ELR (cell line): ENCODE measurements around the gene BANF1.

Experiments
- DNase-seq: peaks from one replicate; pipeline ENCODE4 v3.0.0-alpha.2; 2015; ENCODE audit warnings: low read depth

BANF1 gene, protein sequence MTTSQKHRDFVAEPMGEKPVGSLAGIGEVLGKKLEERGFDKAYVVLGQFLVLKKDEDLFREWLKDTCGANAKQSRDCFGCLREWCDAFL

DNA sequence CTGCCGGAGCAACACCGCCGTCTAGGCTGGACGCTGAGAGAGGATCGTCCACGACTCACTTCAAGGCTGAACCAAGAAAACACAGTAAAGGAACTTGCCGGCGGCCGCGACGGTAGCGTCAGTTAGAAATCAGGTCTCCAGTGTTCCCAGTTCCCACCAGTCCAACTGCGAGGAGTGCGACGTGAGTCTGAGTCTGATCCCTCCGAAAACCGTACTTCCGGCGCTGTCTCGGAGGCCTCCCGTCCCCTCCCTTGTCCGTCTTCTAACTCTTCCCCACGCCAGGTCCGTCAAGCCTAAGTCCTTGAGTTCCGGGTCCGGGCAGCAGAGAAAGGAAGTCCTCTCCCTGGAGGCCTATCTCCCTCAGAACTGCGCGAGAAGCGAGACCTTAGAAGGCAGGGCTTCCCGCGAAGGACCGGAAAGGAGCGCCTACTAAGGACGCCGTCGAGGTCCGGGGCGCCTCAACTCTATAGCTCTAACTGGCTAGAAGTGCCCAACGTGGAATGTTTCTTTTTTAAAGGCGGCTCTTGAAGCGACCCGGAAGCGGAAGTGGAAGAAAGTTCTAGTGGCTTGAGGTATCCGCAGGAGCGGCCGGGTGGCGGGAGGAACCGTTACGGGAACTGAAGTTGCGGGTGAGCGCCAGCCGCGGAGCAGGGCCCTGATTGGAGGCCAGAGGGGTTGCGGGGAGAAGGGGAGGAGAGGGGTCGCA is at the start of gene BANF1, which contains the start of gene EIF1AD:
BANF1 (plus strand) TSS at position 562 of the 706 bp plus-strand sequence. CDS start 748 bp downstream, outside the sequence.
EIF1AD (minus strand) TSS at position 216 of the 706 bp plus-strand sequence. CDS start 1,768 bp downstream, outside the sequence.
- DNase-seq = peak; percentile 99

DNA sequence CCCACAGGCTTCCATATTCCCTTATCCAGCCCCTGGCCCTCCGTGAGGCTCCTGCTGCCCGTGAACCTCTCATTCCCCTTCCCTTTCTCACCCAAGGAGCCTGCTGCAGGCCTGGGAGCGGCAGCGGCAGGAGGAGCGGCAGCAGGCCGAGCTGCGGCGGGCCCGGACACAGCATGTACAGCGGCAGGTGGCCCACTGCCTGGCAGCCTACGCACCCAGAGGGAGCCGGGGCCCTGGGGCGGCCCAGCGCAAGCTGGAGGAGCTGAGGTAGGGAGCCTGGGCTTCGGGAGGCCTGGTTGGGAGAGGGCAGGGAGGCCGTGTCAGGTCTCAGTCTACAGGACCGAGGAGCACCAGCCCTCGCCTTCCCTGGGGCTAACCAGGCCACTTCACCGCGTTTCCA is 48.8 kb upstream of the BANF1 start:
- DNase-seq = no peak

DNA sequence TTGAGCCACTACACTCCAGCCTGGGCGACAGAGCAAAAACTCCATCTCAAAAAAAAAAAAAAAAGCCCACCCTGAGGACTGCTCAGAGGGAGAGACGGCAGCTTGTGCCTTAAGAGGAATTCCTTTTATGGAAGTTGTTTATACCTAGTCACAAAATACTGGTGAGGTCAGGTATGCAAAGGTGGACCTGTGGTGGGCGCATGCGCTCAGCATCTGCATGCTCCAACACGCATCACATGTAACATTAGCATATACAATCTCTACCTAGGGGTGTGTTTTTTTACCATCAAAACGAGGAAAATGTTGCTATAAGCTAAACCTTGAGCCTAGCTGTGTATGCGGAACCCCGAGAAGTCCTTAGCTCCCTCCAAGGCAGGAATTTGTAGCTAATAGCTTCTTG is 47.5 kb upstream of the BANF1 start:
- no peak for DNase-seq

DNA sequence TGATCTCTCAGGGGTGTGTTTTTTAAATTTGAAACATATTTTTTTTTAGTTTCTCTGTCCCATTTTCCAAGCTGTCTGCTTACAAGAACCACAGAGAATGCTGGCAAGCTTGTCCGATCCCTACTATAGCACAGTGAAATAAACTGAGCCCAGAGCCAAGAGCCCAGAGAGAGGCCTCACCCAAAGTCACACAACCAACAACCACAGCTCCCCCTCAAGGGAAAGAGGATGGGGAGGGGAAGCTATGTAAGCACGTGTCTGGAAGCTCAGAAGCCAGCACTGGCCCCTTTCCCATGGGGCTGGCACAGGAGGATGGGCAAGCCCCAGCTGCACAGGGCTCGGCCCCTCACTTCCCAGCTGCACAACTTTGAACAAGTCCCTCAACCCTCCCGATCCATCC is 44.0 kb upstream of the BANF1 start:
- no peak for DNase-seq

DNA sequence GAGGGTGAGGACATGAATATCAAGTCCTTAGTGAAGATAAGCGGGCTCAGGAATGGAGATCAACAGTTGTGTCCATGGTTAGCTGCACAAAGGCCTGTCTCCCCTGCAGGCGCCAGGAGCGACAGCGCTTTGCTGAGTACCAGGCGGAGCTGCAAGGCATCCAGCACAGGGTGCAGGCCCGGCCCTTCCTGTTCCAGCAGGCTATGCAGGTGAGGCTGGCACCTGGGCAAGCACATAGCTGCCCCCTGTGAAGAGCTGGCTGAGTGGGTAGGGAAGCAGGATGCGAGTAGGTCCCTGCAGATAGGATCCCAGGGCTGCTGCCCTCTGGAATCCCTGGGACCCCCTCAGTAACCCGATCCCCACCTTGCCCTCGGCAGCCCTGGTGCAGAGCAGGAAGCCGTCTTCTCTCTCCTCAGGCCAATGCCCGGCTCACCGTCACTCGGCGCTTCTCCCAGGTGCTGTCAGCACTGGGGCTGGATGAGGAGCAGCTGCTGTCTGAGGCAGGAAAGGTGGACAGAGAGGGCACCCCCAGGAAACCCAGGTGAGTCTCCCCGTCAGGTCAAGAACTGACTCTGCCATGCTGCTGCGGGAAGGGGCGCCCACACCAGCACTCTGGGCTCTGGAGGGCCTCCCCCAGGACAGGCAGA is 43.4 kb upstream of the BANF1 start:
- DNase-seq = no peak

DNA sequence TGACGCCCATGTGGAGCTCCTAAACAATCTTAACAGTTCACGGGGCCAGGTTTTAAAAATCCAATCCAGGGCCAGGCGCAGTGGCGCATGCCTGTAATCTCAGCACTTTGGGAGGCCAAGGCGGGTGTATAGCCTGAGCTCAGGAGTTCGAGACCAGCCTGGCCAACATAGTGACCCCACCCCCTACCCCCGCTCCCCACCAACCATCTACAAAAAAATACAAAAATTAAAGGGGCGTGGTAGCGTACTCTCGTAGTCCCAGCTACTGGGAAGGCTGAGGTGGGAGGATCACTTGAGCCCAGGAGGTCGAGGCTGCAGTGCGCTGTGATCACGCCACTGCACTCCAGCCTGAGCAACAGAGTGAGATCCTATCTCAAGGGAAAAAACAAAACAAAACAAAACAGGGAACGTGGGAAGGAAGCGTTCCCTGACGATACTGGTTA is 41.5 kb upstream of the BANF1 start:
- no peak for DNase-seq

DNA sequence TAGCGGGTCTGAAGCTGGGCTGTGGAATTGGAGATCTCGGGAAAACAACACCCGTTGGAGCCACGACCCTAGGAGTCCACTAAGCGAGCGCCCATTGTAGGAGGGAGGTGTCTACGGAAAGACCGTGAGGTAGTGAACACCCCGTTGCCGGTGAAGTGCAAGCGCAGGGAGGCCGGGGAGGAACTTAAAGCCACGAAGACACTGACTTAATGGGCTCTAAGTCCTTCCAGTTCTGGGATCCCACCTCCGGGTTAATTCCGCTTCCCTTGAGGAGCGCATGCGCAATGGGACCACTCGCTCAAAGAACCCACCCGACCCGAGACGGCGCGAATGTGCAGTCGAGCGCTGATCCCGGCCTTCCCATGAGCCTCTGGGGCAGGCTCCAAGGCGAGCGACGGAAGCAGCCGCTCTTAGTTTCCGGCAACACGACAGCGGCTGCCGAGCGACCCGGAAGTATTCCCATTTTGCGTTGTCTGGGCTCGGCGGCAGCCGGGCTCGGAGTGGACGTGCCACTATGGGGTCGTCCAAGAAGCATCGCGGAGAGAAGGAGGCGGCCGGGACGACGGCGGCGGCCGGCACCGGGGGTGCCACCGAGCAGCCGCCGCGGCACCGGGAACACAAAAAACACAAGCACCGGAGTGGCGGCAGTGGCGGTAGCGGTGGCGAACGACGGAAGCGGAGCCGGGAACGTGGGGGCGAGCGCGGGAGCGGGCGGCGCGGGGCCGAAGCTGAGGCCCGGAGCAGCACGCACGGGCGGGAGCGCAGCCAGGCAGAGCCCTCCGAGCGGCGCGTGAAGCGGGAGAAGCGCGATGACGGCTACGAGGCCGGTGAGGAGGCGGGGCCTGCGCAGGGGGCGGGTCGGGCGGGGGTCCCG is 40.8 kb upstream of the BANF1 start, which contains the start of gene SART1:
SART1 (plus strand) TSS at position 468 of the 874 bp plus-strand sequence; CDS start at position 515, 47 bp downstream.
- DNase-seq = peak; percentile 99

DNA sequence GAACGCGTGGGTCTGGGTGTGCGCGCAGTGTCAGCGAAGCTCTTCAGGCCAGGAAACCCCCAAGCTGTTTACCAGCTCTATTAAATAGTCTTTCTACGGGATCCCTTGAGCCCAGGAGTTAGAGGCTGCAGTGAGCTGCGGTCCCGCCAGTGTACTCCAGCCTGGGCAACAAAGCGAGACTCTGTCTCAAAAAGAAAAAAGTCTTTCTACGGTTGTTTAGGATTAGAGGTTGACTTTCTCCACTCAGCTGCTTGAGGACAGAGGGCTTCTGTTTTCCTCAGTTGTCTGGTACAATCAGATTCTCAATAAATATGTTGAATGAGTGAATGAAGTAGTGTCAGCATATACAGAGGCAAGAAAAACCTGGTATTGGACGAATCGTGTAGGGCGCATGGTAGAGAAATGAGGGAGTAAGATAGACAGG is 40.1 kb upstream of the BANF1 start:
- no peak for DNase-seq

DNA sequence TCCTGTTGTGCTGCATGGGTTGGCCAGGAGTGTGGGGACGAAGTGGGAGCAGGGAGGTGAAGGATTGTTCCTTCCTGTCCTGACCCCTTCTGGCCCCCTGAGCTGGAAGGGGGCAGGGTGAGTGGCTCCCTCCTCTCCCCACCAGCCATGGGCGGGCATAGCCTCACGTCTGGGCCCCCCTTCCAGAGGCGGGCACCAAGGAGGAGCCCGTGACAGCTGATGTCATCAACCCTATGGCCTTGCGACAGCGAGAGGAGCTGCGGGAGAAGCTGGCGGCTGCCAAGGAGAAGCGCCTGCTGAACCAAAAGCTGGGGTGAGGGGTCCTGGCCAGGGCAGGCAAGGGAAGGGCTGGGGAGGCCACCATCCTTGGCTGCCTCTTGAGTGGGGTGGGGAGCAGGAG is 37.4 kb upstream of the BANF1 start:
- no peak for DNase-seq

DNA sequence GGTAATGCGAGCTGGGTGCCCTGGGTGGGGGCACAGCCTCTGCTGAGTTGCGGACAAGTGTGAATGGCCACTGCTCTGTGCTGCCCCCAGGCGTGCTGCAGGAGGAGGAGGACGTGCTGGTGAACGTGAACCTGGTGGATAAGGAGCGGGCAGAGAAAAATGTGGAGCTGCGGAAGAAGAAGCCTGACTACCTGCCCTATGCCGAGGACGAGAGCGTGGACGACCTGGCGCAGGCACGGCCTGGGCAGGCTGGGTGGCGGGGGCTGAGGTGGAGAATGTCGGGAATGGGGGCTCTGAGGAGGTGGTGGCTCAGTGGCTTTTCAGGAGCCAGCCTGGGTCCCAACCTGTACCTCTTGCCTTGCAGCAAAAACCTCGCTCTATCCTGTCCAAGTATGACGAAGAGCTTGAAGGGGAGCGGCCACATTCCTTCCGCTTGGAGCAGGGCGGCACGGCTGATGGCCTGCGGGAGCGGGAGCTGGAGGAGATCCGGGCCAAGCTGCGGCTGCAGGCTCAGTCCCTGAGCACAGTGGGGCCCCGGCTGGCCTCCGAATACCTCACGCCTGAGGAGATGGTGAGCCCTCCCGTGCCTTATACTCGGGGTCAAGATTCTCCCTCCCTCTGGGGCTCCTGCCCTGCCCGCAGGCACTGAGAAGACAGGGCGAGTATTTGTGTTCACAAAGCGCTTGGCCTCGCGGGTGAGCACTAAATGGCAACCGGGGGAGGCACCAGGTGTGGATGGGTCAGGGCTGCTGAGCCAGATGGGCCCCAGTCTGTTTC is 36.1 kb upstream of the BANF1 start:
- DNase-seq = no peak

DNA sequence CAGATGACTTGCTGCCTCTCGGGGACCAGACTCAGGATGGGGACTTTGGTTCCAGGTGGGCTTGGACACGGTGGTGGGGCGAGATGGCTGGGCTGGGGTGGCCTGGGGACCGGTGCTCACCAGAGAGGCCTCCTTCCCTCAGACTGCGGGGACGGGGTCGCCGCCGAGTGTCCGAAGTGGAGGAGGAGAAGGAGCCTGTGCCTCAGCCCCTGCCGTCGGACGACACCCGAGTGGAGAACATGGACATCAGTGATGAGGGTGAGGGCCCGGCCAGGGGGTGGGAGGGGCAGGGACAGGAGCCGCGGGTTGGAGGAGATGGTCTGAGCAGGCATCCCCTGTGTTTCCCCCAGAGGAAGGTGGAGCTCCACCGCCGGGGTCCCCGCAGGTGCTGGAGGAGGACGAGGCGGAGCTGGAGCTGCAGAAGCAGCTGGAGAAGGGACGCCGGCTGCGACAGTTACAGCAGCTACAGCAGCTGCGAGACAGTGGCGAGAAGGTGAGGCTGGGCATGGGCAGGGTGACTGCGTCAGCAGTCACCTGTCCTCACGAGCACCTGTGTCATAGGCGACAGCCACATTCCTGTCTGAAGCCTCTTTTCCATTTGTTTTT is 34.9 kb upstream of the BANF1 start:
- DNase-seq = no peak

DNA sequence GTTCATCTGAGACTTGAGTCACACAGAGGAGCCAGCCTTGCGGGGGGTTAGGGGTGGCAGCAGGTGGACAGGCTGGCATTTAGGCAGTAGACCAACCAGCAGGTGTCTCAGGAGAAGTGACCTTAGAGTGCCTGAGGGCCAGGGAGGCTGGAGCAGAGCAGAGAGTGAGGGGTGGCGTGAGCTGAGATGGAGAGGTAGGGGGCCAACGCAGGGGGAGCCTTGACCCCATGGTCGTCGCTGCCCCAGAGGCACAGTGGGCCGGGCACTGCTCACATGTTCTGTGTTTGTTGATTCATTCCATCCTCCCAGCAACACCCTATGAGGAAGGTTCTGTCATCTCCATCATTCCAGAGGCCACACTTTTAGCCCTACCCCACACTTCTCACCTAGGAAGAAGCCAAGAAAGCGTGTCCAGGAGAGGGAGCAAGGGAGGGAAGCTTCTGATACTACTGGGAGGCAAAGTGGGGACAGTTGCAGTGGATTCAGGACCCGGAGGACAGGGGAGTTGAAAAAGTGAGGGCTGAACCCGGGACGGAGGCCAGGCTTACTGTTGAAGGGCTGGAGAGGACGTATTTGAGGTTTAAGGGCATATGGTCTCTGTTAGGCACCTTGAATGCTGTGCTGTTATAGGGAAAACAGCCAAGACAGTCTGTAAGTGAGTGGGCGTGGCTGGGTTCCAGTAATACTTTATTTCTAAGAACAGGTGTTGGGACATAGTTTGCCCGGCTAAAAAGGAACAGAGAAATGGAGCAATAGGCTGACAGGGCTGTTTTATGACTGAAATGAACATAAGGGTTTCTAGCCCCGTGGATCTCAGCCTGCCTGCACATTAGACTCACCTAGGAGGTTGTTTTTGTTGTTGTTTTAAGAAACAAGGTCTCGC is 33.5 kb upstream of the BANF1 start:
- DNase-seq = no peak

DNA sequence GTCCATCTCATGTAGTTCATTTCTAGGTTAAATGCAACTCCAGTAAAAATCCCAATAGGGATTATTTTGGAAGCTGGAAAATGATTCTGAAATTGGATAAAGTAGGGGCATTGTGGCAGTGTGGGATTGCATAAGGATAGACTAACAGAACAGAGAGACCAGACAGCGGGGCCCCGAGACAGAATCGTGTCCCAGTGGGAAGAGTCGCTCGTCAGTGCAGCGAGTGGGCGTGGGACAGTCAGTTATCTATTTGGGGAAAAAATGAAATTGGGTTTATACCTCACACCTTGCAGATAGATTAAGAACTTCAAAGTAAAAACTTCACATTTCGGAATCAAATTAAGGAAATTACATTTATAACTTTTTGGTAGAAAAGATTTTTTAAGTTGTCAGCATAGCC is 30.2 kb upstream of the BANF1 start:
- no peak for DNase-seq

DNA sequence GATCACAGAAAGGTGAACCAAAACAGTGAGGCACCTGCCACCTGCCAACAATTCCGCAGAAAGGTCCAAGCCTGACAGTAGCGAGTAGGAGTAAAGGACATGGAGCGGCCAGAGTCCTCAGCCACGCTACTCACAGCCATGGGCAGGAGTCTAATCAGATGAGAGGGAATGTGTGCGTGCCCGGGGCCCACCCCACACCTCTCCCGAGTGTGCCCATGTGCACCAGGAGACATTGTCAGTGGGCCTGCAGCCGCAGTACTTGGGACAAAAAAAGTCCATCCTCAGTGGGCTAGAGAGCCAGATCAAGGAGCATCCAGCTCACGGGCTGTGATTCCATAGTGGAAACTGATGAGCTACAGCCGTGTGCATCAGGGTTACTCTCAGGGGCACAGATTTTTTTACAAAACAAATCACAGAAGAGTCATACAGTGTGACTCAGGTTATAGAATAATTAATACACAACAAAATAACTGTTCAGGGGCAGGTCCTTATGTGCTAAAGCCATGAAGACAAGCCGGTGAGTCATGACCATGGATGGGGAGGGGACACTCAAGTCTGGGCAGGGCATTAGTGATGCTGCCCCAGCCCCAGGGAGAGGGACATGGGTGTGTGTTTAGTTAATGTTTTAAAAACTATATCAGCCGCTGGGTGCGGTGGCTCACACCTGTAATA is 28.7 kb upstream of the BANF1 start:
- DNase-seq = peak; percentile 87

DNA sequence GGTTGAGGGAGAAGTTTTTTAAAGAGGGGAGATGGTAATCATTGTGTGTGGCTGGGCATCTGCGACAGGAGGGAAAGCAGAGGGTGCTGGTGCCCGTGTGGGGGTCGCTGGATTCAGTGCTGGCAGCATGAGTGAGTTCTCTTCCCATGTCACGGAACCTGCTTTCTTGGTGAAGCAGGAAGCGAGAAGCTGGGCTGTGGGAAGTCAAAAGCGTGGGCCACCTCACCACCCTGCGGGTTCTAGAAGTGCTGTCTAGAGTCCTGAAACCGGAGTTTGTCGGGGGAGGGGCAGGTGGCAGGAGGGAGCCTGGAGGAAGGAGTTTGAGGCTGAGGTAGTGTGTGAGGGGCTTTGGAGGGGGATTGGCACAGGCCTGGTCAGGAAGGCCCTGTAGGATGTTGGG is 26.5 kb upstream of the BANF1 start:
- no peak for DNase-seq

DNA sequence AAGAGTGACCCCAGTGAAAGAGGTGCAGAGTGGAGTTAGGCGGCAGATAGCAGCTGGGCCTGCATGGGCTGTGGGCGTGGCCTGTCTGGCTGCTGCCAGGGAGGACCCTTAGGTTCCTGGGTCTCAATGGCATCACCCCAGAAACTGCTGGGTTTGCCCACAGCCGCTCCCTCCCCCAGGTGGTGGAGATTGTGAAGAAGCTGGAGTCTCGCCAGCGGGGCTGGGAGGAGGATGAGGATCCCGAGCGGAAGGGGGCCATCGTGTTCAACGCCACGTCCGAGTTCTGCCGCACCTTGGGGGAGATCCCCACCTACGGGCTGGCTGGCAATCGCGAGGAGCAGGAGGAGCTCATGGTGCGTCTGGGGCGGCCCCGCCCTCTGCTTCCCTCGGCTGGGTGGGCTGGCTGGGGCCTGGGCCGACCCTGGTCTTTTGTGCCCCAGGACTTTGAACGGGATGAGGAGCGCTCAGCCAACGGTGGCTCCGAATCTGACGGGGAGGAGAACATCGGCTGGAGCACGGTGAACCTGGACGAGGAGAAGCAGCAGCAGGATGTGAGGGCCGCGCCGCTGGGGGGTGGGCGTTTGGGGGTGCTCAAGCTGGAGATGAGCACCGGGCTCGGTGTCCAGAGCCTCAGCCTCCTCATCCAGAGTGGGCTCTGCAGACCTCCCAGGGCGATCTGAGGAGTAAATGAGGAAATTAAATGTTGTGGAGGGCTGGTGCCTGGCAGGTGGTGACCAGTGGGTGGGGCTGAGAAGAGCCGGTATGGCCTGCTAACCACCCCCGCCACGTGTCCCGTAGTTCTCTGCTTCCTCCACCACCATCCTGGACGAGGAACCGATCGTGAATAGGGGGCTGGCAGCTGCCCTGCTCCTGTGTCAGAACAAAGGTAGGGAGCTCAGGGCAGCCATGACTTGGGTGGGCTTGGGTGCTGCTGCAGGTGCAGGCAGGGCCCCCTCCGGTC is 25.8 kb upstream of the BANF1 start:
- no peak for DNase-seq

DNA sequence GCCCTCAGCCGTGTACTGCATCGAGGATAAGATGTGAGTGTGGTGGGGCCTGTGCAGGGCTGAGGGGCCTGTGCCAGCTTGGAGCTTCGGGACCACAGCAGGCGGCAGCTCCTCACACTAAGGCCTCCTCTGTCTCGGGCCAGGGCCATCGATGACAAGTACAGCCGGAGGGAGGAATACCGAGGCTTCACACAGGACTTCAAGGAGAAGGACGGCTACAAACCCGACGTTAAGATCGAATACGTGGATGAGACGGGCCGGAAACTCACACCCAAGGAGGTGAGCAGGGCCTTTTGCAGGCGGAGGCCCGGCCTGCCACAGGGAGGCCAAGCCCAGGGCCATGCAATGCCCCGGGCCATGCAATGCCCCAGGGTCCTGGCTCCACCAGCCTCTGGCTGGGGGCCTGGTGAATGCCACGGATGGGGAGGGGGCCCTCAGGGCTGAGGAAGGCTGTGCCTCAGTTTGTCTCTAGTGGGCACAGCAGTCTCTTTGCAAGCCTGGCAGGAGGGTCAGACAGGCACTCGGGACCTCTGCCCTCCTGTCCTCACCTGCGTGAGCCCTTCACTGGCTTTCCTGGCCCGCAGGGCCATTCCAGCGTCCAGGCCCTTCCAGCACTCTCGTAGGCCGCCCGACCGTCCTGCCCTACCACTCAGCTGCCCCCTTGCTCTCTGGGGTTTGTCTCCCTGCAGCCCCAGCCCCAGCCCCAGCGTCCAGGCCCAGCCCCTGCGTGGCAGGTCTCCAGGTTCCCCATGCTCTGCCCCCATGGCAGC is 24.5 kb upstream of the BANF1 start:
- DNase-seq = no peak
